ENCODE measurements around the gene RBM41.
"Not testable (repeated sequence)": the region's sequence is repeated elsewhere in the genome, so short reads cannot be mapped to it uniquely, and the experiment has no call there.

The RBM41 gene

GRCh38 chrX:107102980-107103379 is 15.6 kb downstream of the RBM41 start:
- Mint-ChIP-seq H3K27me3 (no peaks in the 10 kb centered on the region), H3K27ac (no peak overlapping the region), H3K9me3 (no peaks in the 10 kb centered on the region), H3K4me1 (peaks cover 11% of the 10 kb centered on the region), H3K4me3 (no peak overlapping the region), H3K36me3 (peaks cover 50% of the 10 kb centered on the region)
- ATAC-seq = no peak

- H3K4me3 Mint-ChIP-seq = no peak overlapping the region
These were observed 42.5 kb downstream of the RBM41 start for GRCh38 chrX:107076158-107076557.

GRCh38 chrX:107057731-107058130 is 60.9 kb downstream of the RBM41 start:
- not testable (repeated sequence) for H3K4me3 Mint-ChIP-seq, H3K27me3 Mint-ChIP-seq, H3K4me1 Mint-ChIP-seq, H3K36me3 Mint-ChIP-seq, ATAC-seq, H3K27ac Mint-ChIP-seq, H3K9me3 Mint-ChIP-seq

More at GRCh38 chrX:107076158-107076557, 42.5 kb downstream of the RBM41 start:
- Mint-ChIP-seq H3K36me3 (peaks cover 37% of the 10 kb centered on the region), H3K27ac (no peak overlapping the region), H3K4me1 (peaks cover 5% of the 10 kb centered on the region), H3K9me3 (peaks cover 11% of the 10 kb centered on the region), H3K27me3 (no peaks in the 10 kb centered on the region)
- ATAC-seq = no peak

- H3K9me3 Mint-ChIP-seq = peaks cover 2% of the 10 kb centered on the region
- no peaks in the 10 kb centered on the region for H3K4me1 Mint-ChIP-seq
- H3K4me3 Mint-ChIP-seq = no peak overlapping the region
- no peaks in the 10 kb centered on the region for H3K27me3 Mint-ChIP-seq
- no peak for ATAC-seq
- no peaks in the 10 kb centered on the region for H3K36me3 Mint-ChIP-seq
- H3K27ac Mint-ChIP-seq = no peak overlapping the region
These were observed 63.6 kb downstream of the RBM41 start for GRCh38 chrX:107054978-107055377.

GRCh38 chrX:107050195-107050709 is 68.4 kb downstream of the RBM41 start:
- H3K4me3 Mint-ChIP-seq = no peak overlapping the region
- H3K27ac Mint-ChIP-seq = no peak overlapping the region
- no peak for ATAC-seq

GRCh38 chrX:107047622-107048021 is 71.0 kb downstream of the RBM41 start:
- Mint-ChIP-seq H3K36me3 (no peaks in the 10 kb centered on the region), H3K9me3 (peaks cover 5% of the 10 kb centered on the region), H3K27me3 (peaks cover 12% of the 10 kb centered on the region), H3K27ac (no peak overlapping the region), H3K4me3 (no peak overlapping the region), H3K4me1 (no peaks in the 10 kb centered on the region)
- ATAC-seq = no peak

More at GRCh38 chrX:107050195-107050709, 68.4 kb downstream of the RBM41 start:
- H3K27me3 Mint-ChIP-seq = peaks cover 12% of the 10 kb centered on the region
- H3K9me3 Mint-ChIP-seq = peaks cover 7% of the 10 kb centered on the region
- no peaks in the 10 kb centered on the region for H3K36me3 Mint-ChIP-seq
- H3K4me1 Mint-ChIP-seq = no peaks in the 10 kb centered on the region

- Mint-ChIP-seq H3K9me3 (no peaks in the 10 kb centered on the region), H3K27ac (no peak overlapping the region), H3K27me3 (no peaks in the 10 kb centered on the region), H3K4me1 (no peaks in the 10 kb centered on the region), H3K36me3 (no peaks in the 10 kb centered on the region), H3K4me3 (no peak overlapping the region)
- ATAC-seq = no peak
These were observed 88.9 kb downstream of the RBM41 start for GRCh38 chrX:107029752-107030151.

GRCh38 chrX:107025545-107025944 is 93.1 kb downstream of the RBM41 start:
- ATAC-seq = no peak
- Mint-ChIP-seq H3K27me3 (no peaks in the 10 kb centered on the region), H3K4me1 (no peaks in the 10 kb centered on the region), H3K9me3 (no peaks in the 10 kb centered on the region), H3K27ac (no peak overlapping the region), H3K36me3 (no peaks in the 10 kb centered on the region), H3K4me3 (no peak overlapping the region)

- no peaks in the 10 kb centered on the region for H3K36me3 Mint-ChIP-seq
- ATAC-seq = no peak
- H3K4me1 Mint-ChIP-seq = no peaks in the 10 kb centered on the region
- H3K4me3 Mint-ChIP-seq = no peak overlapping the region
- no peaks in the 10 kb centered on the region for H3K9me3 Mint-ChIP-seq
- H3K27me3 Mint-ChIP-seq = no peaks in the 10 kb centered on the region
- no peak overlapping the region for H3K27ac Mint-ChIP-seq
These were observed 103.7 kb downstream of the RBM41 start for GRCh38 chrX:107014936-107015335.

All from stimulated activated memory B cell treated with anti-CD40 and anti-IgM and Interleukin-4, amounts not matched to agents 10 μg/mL and 1 μg/mL and 100 μg/mL, for 72 hours (primary cell).